Kidney epithelial cell (primary cell): ENCODE results near the gene MED28. TPM values are rescaled to one million over a fixed set of nuclear protein-coding genes. Genes with fewer than 3 reads are reported as not detected.

Experiments used
- DNase-seq: peaks from one replicate; pipeline ENCODE4 v3.0.0-alpha.2; 2010; ENCODE audit warnings: low read depth
- H3K27me3 ChIP-seq: 2 replicates; pipeline ENCODE4 v1.6.0; 2011; ENCODE audit warnings: low read length; ENCODE audit not compliant: control insufficient read depth, insufficient read depth
- H3K36me3 ChIP-seq: 2 replicates; pipeline ENCODE4 v1.5.1; 2011; ENCODE audit warnings: low read length; ENCODE audit not compliant: control insufficient read depth, insufficient read depth
- H3K4me3 ChIP-seq: 2 replicates; pipeline ENCODE4 v1.5.1; 2011; ENCODE audit warnings: low read depth, mild to moderate bottlenecking, control low read depth, low read length
- total RNA-seq: library from RNA; depleted of rRNA; stranded (reverse); fragments of >200 nt; gene quantifications from 2 replicates; pipeline ENCODE4 v1.2.3, GENCODE V29; 2015
- TF ChIP-seq, protein P1 (sequence below): IDR thresholded peaks from 2 replicates; pipeline ENCODE4 v1.5.1; 2011; ENCODE audit warnings: mild to moderate bottlenecking, moderate library complexity, low read length, control low read depth, inconsistent platforms; ENCODE audit not compliant: insufficient read depth, poor library complexity, severe bottlenecking

MED28 gene
- total RNA-seq, 1 donor from 2014 or later: 8.9 TPM

DNA sequence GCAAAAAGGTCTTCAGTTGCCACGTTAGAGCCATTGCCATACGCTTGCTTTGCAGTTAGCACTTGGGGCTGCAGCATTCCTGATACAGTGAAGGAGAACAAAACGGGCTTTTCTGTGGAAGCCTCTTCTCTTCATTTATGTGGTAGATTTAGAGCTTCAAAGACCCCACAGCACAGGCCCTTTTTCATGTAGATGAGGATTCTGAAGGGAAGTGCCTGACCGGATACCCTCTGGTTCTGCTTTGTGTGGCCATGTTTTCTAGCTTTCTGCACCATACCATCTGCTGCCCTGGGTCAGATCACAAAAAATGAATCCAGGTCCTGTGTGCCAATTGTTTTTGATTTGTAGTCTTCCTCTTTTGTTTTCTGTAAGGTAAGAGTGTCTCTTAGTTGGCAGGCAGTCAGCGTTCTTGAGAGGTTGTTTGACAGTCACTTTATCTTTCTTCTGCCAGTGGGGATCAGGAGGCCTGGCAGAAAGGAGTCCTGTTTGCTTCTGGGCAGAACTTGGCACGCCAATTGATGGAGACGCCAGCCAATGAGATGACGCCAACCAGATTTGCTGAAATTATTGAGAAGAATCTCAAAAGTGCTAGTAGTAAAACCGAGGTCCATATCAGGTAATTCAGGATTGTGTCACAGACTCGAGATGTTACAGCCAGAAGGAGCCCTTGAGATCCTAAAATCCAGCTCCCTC is 29.8 kb upstream of the MED28 start:
- DNase-seq: no peak
- Histone ChIP-seq H3K4me3 (no peak overlapping the region), H3K36me3 (peaks cover 2% of the 10 kb centered on the region), H3K27me3 (no peaks in the 10 kb centered on the region)
- TF ChIP-seq, protein P1, sequence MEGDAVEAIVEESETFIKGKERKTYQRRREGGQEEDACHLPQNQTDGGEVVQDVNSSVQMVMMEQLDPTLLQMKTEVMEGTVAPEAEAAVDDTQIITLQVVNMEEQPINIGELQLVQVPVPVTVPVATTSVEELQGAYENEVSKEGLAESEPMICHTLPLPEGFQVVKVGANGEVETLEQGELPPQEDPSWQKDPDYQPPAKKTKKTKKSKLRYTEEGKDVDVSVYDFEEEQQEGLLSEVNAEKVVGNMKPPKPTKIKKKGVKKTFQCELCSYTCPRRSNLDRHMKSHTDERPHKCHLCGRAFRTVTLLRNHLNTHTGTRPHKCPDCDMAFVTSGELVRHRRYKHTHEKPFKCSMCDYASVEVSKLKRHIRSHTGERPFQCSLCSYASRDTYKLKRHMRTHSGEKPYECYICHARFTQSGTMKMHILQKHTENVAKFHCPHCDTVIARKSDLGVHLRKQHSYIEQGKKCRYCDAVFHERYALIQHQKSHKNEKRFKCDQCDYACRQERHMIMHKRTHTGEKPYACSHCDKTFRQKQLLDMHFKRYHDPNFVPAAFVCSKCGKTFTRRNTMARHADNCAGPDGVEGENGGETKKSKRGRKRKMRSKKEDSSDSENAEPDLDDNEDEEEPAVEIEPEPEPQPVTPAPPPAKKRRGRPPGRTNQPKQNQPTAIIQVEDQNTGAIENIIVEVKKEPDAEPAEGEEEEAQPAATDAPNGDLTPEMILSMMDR: no peak

DNA sequence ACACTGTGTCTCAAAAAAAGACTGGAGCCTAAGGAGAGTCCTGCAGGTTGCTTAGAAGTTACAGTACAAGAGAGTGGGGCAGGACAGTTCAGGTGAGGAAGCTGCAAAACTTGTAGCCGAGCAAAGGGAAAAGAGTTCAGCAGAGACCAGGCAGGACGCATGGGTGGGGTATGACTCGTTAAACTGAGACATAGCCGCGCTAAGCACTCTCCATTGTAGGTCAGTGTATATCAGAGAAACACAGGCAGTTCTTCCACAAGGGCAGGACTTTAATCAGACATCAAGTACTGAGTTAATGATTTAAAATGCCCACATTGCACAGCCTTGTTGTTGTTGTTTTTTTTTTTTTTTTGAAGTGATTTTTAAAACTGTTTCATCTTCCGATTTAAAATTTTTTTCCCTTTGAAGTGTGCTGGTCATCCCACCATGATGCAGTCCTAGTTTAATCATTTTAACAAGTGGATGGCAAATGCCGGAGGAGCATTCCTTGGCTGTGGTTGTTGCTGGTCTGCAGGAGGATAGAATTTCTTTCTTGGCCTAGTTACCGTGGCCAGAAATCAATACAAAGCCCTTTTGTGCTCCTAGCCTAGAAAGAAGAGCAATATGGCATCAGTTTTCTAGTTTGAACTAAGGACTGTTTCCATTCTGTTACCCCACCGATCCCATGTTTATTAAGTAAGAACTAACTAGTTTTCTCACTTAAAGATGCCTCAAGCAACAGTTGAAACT is 27.2 kb upstream of the MED28 start:
- DNase-seq: no peak
- Histone ChIP-seq H3K36me3 (peaks cover 2% of the 10 kb centered on the region), H3K4me3 (no peak overlapping the region), H3K27me3 (no peaks in the 10 kb centered on the region)
- TF ChIP-seq, protein P1: no peak

DNA sequence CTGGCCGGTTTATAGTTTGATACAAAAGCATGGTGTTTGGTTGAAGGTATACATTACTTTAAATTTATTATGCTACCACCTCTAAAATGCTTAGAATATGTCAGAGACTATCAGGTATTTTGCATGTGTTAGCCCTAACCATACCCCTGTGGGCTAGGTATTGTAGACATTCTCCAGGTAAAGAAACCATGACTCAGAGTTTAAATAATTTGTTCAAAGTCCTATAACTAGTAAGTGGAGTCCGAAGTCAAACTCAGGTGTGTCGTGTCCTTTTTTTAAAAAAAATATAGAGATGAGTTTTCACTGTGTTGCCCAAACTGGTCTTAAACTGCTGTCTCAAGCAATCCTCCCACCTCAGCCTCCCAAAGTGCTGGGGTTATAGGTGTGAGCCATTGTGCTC is 25.1 kb upstream of the MED28 start:
- no peak overlapping the region for H3K4me3 ChIP-seq
- TF ChIP-seq, protein P1: no peak
- no peaks in the 10 kb centered on the region for H3K27me3 ChIP-seq
- H3K36me3 ChIP-seq: no peaks in the 10 kb centered on the region
- DNase-seq: no peak

DNA sequence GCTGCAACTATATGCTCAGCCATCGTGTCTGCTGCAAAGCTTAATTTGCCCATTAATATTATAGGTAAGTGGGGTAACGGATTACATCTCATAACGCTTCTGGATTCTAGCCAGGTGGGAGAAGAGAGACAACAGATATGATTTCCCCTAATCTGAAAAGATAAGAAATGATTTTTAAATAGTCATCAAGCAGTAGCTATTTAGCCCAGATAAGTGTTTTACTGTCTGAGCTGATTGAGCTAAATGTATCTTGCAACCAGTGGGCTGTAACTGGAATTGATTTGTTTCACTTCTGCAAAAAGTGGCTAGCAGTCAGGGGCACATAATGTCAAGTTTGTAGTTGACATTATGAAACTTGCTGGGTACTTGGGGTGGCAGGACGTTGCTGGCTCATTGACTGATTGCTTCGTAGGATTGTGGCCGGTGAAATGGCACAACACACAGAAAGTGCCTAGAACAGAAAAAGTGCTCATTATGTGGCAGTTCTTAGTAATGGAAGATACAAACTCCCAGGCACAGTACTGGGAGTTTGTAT is 18.9 kb upstream of the MED28 start:
- Histone ChIP-seq H3K27me3 (no peaks in the 10 kb centered on the region), H3K4me3 (no peak overlapping the region), H3K36me3 (no peaks in the 10 kb centered on the region)
- DNase-seq: no peak
- TF ChIP-seq, protein P1: no peak

DNA sequence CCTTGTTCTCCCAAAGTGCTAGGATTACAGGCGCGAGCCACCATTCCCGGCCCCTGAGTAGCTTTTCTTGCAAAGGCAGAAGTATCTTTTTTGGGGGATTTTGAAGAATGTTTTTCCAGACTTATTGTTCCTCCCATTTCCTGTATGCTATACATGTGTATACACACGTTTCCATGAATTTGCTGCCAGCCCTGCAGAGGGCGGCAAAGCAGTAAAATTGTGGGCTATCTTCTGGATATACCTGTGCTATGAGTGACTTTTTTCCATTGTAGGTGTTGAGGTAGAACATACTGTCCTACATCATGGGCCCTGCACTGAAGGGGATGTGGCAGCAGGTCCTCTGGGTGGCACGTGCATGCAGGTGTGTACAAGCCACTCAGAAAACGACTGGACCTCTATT is 16.9 kb upstream of the MED28 start:
- no peaks in the 10 kb centered on the region for H3K36me3 ChIP-seq

More for the DNA sequence above, 16.9 kb upstream of the MED28 start:
- H3K27me3 ChIP-seq: no peaks in the 10 kb centered on the region
- DNase-seq: no peak
- H3K4me3 ChIP-seq: no peak overlapping the region
- TF ChIP-seq, protein P1: peak; percentile 51
